Measurements from ENCODE around the gene DDN.

DDN gene

DNA sequence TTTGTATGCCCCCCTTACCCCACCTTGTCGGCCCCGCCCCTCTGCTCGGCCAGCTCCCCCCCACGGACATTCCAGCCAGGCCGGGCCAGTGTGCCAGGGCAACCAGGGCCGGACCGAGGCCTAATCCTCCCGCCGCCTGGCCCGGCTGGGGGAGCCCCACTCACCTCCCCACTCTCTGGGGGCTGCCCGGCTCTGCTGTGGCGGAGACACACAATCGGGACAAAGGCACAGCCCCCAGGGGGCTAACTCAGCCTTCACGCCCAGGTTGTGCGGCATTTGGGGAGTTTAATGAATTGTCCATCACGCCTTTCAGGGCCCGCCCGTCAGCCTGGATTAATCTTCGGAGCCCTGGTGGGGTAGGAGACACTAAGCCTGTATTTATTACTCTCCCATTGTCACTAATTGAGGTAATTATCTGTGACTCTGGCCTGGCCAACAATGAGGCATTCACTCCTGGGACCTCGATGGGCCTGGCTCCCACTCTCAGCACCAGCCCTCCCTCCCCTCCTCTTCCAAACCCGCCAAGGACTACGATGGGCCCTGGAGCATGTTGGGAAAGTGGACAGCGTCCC lies 12.4 kb downstream of the DDN start:
- ChIA-PET POLR2A (no interaction called here), CTCF (interaction anchor here (1.0 to 40.7 kb wide), 10 partner anchors 6 to 134 kb away, joined by 3 to 1340 read pairs (median 14); partner anchors contain the start of genes ARF3, DDN, DDX23 and FKBP11)
- no peak for DNase-seq (ENCODE audit: low read depth, low spot score)
- TF ChIP-seq, protein P1, sequence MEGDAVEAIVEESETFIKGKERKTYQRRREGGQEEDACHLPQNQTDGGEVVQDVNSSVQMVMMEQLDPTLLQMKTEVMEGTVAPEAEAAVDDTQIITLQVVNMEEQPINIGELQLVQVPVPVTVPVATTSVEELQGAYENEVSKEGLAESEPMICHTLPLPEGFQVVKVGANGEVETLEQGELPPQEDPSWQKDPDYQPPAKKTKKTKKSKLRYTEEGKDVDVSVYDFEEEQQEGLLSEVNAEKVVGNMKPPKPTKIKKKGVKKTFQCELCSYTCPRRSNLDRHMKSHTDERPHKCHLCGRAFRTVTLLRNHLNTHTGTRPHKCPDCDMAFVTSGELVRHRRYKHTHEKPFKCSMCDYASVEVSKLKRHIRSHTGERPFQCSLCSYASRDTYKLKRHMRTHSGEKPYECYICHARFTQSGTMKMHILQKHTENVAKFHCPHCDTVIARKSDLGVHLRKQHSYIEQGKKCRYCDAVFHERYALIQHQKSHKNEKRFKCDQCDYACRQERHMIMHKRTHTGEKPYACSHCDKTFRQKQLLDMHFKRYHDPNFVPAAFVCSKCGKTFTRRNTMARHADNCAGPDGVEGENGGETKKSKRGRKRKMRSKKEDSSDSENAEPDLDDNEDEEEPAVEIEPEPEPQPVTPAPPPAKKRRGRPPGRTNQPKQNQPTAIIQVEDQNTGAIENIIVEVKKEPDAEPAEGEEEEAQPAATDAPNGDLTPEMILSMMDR (IDR thresholded peaks at IDR 0.05; ENCODE audit: insufficient read depth, low read length, missing control alignments): no peak
- no peak overlapping the region for H3K4me3 ChIP-seq (ENCODE audit: low read depth, low read length)

DNA sequence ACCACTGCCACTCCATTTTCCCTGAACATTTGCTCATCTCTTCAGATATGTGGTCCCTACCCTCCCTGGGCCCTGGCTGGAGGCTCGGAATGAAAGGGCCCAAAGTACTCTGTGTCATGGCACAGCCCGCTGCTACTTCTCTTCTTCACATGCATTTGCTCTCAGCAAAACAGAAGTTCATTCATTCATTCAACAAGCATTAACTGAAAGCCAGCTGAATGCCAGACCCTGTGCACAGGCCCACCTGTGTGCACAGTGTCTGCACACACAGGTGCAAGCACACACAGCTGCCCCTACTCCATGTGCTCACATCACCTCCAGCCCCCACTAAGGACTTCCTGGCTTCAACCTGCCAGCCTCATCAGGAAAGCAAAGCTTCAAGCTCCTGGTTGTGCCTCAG lies 13.3 kb downstream of the DDN start:
- TF ChIP-seq, protein P1 (IDR thresholded peaks at IDR 0.05; ENCODE audit: insufficient read depth, low read length, missing control alignments): no peak
- POLR2A ChIA-PET: no interaction called here
- CTCF ChIA-PET: interaction anchor here (1.7 to 40.7 kb wide), 4 partner anchors 7 to 133 kb away, joined by 4 to 1340 read pairs (median 702); partner anchors contain the start of genes ARF3, DDN, DDX23 and WNT1
- no peak for DNase-seq (ENCODE audit: low read depth, low spot score)
- H3K4me3 ChIP-seq (ENCODE audit: low read depth, low read length): no peak overlapping the region

DNA sequence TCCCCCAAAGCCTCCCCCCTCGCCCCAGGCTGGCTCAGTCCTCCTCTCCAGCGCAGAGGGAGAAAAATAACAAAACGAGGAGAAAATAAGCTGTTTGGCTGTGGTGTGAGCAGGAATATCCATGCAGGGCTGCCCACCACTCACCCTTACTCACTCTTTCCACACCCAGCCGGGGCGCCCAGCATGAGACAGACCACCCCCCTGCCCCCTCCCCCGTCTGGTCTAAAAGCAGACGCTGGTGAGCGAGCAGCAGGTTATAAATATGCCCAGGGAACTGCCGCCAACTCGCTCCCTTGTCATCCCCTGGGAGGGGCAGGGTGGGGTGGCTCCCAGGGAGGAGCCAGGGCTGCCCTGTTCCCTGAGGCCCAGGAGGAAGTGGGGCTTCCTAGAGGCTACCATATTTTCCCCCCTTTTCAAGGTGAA lies 13.7 kb downstream of the DDN start:
- H3K4me3 ChIP-seq (ENCODE audit: low read depth, low read length): no peak overlapping the region
- TF ChIP-seq, protein P1 (IDR thresholded peaks at IDR 0.05; ENCODE audit: insufficient read depth, low read length, missing control alignments): no peak
- CTCF ChIA-PET: interaction anchor here (1.6 to 40.7 kb wide), 5 partner anchors 8 to 133 kb away, joined by 4 to 1340 read pairs (median 65); partner anchors contain the start of genes ARF3, DDN, DDX23 and WNT1
- POLR2A ChIA-PET: no interaction called here
- DNase-seq (ENCODE audit: low read depth, low spot score): no peak

DNA sequence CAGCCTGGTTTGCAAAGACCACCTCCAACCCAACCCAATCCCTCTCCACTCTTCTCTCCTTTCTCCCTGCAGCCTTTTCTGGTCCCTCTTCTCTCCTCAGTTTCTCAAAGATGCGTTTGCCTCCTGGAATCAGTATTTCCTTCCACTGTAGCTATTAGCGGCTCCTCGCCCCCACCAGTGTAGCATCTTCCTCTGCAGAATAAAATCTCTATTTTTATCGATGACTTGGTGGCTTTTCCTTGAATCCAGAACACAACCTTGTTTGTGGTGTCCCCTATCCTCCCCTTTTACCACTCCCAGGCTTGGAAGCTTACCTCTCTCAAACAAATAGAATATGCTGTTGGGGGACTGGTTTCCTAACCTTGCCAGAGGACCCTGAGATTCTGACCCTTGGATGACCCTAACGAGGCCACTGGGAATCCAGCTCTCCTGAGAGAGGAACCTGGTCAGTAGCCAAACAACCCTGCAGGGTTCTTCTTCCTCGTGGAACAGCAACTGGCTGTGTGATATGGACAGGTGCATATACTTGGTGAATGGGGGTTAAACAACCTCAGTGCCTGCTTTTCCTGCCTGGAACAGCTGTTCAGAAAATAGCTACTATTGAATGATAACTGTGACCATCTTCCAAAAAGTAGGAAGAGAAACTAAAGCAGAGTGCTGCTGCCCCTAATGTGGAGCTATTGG lies 16.6 kb downstream of the DDN start:
- H3K4me3 ChIP-seq (ENCODE audit: low read depth, low read length): no peak overlapping the region
- ChIA-PET POLR2A (no interaction called here), CTCF (interaction anchor here (0.8 to 40.7 kb wide), 10 partner anchors 11 to 168 kb away, joined by 3 to 1340 read pairs (median 4); partner anchors contain the start of genes ARF3, DDN, FKBP11 and WNT1)
- TF ChIP-seq, protein P1 (IDR thresholded peaks at IDR 0.05; ENCODE audit: insufficient read depth, low read length, missing control alignments): no peak
- no peak for DNase-seq (ENCODE audit: low read depth, low spot score)

DNA sequence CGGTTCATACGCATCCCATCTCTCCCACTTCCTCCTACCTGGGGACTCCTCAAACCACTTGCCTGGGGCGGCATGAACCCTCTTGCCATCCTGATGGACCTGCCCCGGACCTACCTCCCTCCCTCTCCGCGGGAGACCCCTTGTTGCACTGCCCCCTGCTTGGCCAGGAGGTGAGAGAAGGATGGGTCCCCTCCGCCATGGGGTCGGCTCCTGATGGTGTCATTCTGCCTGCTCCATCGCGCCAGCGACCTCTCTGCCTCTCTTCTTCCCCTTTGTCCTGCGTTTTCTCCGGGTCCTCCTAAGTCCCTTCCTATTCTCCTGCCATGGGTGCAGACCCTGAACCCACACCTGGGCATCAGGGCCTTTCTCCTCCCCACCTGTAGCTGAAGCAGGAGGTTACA lies 17.4 kb downstream of the DDN start:
- TF ChIP-seq, protein P1 (IDR thresholded peaks at IDR 0.05; ENCODE audit: insufficient read depth, low read length, missing control alignments): no peak
- DNase-seq (ENCODE audit: low read depth, low spot score): no peak
- ChIA-PET POLR2A (no interaction called here), CTCF (interaction anchor here (0.8 to 40.7 kb wide), 4 partner anchors 11 to 46 kb away, joined by 3 to 1340 read pairs (median 672); partner anchors contain the start of genes ARF3, DDN, PRKAG1 and WNT1)
- H3K4me3 ChIP-seq (ENCODE audit: low read depth, low read length): no peak overlapping the region
